Hepatocyte (in vitro differentiated cells): ENCODE results near the gene PARD3B.

ENCODE experiments used
- EZH2 ChIP-seq: fragments of 200-600 bp; sonication (generic); IDR thresholded peaks from 2 replicates; pipeline ENCODE4 v1.6.1; 2016; ENCODE audit warnings: antibody characterized with exemption, mild to moderate bottlenecking, borderline replicate concordance
- TF ChIP-seq, protein P1 (sequence below): fragments of 200-600 bp; sonication (generic); IDR thresholded peaks from 2 replicates; pipeline ENCODE4 v1.5.1; 2016; ENCODE audit warnings: antibody characterized with exemption, mild to moderate bottlenecking; ENCODE audit not compliant: poor library complexity

DNA sequence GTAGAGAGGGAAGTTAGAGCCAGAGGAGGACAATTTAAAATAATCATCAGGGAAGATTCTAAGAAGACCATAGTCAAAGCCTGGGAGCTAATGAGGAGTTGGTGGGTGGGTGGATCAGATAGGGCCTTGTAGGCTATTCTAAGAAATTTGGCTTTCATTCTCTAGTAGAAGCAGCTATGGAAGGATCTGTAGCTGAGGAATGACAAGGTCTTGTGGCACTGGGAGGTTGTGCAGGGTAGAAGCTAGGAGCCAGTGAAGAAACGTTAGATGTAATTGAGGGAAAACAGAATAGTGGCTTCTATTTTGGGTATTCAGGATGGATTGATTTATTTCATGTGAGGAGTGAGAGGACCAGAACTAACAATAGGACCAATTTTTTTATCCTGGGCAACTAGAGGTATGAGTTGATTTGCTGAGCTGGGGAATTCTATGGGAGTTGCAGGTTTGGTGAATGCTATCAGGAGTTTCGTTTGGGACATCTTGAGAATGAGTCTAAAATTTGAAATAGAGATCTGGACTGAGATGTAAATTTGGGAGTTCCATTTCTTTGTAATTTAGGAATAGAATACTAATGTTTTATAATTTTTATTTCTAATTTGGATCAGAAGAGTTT is 371.9 kb downstream of the PARD3B start:
- TF ChIP-seq, protein P1, sequence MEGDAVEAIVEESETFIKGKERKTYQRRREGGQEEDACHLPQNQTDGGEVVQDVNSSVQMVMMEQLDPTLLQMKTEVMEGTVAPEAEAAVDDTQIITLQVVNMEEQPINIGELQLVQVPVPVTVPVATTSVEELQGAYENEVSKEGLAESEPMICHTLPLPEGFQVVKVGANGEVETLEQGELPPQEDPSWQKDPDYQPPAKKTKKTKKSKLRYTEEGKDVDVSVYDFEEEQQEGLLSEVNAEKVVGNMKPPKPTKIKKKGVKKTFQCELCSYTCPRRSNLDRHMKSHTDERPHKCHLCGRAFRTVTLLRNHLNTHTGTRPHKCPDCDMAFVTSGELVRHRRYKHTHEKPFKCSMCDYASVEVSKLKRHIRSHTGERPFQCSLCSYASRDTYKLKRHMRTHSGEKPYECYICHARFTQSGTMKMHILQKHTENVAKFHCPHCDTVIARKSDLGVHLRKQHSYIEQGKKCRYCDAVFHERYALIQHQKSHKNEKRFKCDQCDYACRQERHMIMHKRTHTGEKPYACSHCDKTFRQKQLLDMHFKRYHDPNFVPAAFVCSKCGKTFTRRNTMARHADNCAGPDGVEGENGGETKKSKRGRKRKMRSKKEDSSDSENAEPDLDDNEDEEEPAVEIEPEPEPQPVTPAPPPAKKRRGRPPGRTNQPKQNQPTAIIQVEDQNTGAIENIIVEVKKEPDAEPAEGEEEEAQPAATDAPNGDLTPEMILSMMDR: no peak
- no peak for TF ChIP-seq EZH2
